OCI-LY3 (cell line): ENCODE results near the gene CCDC63.

ENCODE experiments used
- H2AFZ ChIP-seq: fragments of 200-600, 300-600 bp; shearing (Covaris generic); 2 replicates; pipeline ENCODE4 v1.6.0; 2014; ENCODE audit warnings: antibody characterized with exemption, low read depth, low read length
- H3K27ac ChIP-seq: fragments of 200-600, 300-600 bp; sonication (generic); 2 replicates; pipeline ENCODE4 v1.5.1; 2014; ENCODE audit warnings: mild to moderate bottlenecking, low read length, moderate library complexity, mixed read lengths
- H3K27me3 ChIP-seq: fragments of 200-600, 300-600 bp; sonication (generic); 2 replicates; pipeline ENCODE4 v1.6.1; 2014; ENCODE audit warnings: low read depth, low read length, mixed read lengths
- H3K36me3 ChIP-seq: fragments of 200-600, 300-600 bp; sonication (generic); replicated peaks from 2 replicates; pipeline ENCODE3; 2014; ENCODE audit warnings: low read depth, low read length, mixed read lengths
- H3K4me1 ChIP-seq: fragments of 300-600, 200-600 bp; sonication (generic); 2 replicates; pipeline ENCODE4 v1.6.1; 2014; ENCODE audit warnings: low read length, mixed read lengths
- H3K4me2 ChIP-seq: fragments of 200-600, 300-600 bp; sonication (generic); 2 replicates; pipeline ENCODE4 v1.6.1; 2014; ENCODE audit warnings: low read length, mixed read lengths
- H3K4me3 ChIP-seq: fragments of 300-600, 200-600 bp; sonication (generic); 2 replicates; pipeline ENCODE4 v1.5.1; 2014; ENCODE audit warnings: antibody characterized with exemption, mild to moderate bottlenecking, low read length, moderate library complexity
- H3K79me2 ChIP-seq: fragments of 300-600, 200-600 bp; shearing (Covaris generic); 2 replicates; pipeline ENCODE4 v1.6.1; 2014; ENCODE audit warnings: mild to moderate bottlenecking, low read length, mixed read lengths
- H3K9ac ChIP-seq: fragments of 300-600, 200-600 bp; shearing (Covaris generic); 2 replicates; pipeline ENCODE4 v1.6.0; 2014; ENCODE audit warnings: mild to moderate bottlenecking, low read length, moderate library complexity
- H3K9me3 ChIP-seq: fragments of 200-600, 300-600 bp; shearing (Covaris generic); 2 replicates; pipeline ENCODE4 v1.6.1; 2014; ENCODE audit warnings: low read length, mixed read lengths; ENCODE audit not compliant: insufficient read depth
- H4K20me1 ChIP-seq: fragments of 200-600, 300-600 bp; sonication (generic); 2 replicates; pipeline ENCODE4 v1.6.1; 2016; ENCODE audit warnings: low read length, mixed read lengths; ENCODE audit not compliant: insufficient read depth
- CTCF ChIP-seq: fragments of 200-600, 300-600 bp; sonication (generic); IDR thresholded peaks from 2 replicates; pipeline ENCODE4 v1.5.1; 2014; ENCODE audit warnings: antibody characterized with exemption, low read length, low read depth
- EZH2phosphoT487 ChIP-seq: fragments of 200-600 bp; shearing (Covaris generic); IDR thresholded peaks from 2 replicates; pipeline ENCODE4 v1.6.1; 2018; ENCODE audit warnings: antibody characterized with exemption, mixed run types, low read depth

Gene CCDC63

GRCh38 chr12:110846615-110847566, at the start of gene CCDC63:
Gene CCDC63, plus strand, starts transcription at chr12:110846987. Its CDS starts 5,968 bp downstream, at chr12:110852955.
- peak within 1 kb of the TSS; percentile 65 for H3K4me2 ChIP-seq
- H4K20me1 ChIP-seq = no peaks in the 10 kb centered on the region
- no peak for TF ChIP-seq EZH2phosphoT487
- TF ChIP-seq CTCF = peak; percentile 41
- H3K4me3 ChIP-seq = peak within 1 kb of the TSS; percentile 76
- peak within 1 kb of the TSS; percentile 77; the same call in 1 of the 2 replicates for H2AFZ ChIP-seq
- H3K4me1 ChIP-seq = no peaks in the 10 kb centered on the region
- H3K79me2 ChIP-seq = no peaks in the 10 kb centered on the region
- no peaks in the 10 kb centered on the region for H3K9me3 ChIP-seq
- no peaks in the 10 kb centered on the region for H3K36me3 ChIP-seq
- H3K9ac ChIP-seq = peak within 1 kb of the TSS; percentile 48
- no peak within 1 kb of the TSS for H3K27ac ChIP-seq
- H3K27me3 ChIP-seq = peaks cover 34% of the 10 kb centered on the region

GRCh38 chr12:110798461-110798860, 48.3 kb upstream of the CCDC63 start:
- Histone ChIP-seq H3K4me3 (no peak overlapping the region), H4K20me1 (no peaks in the 10 kb centered on the region), H3K36me3 (no peaks in the 10 kb centered on the region), H3K27me3 (peaks cover 4% of the 10 kb centered on the region; the same call in 1 of the 2 replicates), H2AFZ (no peak overlapping the region), H3K9me3 (no peaks in the 10 kb centered on the region), H3K27ac (no peak overlapping the region), H3K9ac (no peak overlapping the region), H3K4me2 (no peak overlapping the region), H3K4me1 (no peaks in the 10 kb centered on the region), H3K79me2 (no peaks in the 10 kb centered on the region)
- TF ChIP-seq CTCF = no peak
- no peak for TF ChIP-seq EZH2phosphoT487

GRCh38 chr12:110802489-110802888, 44.3 kb upstream of the CCDC63 start:
- Histone ChIP-seq H3K4me2 (no peak overlapping the region), H3K4me3 (no peak overlapping the region), H3K27me3 (peaks cover 4% of the 10 kb centered on the region; the same call in 1 of the 2 replicates), H3K9me3 (no peaks in the 10 kb centered on the region), H2AFZ (no peak overlapping the region), H3K79me2 (no peaks in the 10 kb centered on the region), H3K27ac (no peak overlapping the region), H4K20me1 (no peaks in the 10 kb centered on the region), H3K36me3 (no peaks in the 10 kb centered on the region), H3K4me1 (no peaks in the 10 kb centered on the region), H3K9ac (no peak overlapping the region)
- TF ChIP-seq EZH2phosphoT487 (no peak), CTCF (no peak)

GRCh38 chr12:110804406-110804805, 42.4 kb upstream of the CCDC63 start:
- H3K79me2 ChIP-seq = no peaks in the 10 kb centered on the region
- no peak overlapping the region for H3K4me3 ChIP-seq
- no peak overlapping the region for H3K27ac ChIP-seq
- peaks cover 4% of the 10 kb centered on the region; the same call in 1 of the 2 replicates for H3K27me3 ChIP-seq
- H3K9ac ChIP-seq = no peak overlapping the region
- H3K4me1 ChIP-seq = no peaks in the 10 kb centered on the region
- H2AFZ ChIP-seq = no peak overlapping the region
- no peaks in the 10 kb centered on the region for H4K20me1 ChIP-seq
- no peaks in the 10 kb centered on the region for H3K9me3 ChIP-seq
- TF ChIP-seq EZH2phosphoT487 (no peak), CTCF (no peak)
- no peaks in the 10 kb centered on the region for H3K36me3 ChIP-seq
- no peak overlapping the region for H3K4me2 ChIP-seq
